Measurements from ENCODE around the gene SLC25A47. TPM values are rescaled to one million over a fixed set of nuclear protein-coding genes. Genes with fewer than 3 reads are reported as not detected.
"Not testable (repeated sequence)": the region's sequence is repeated elsewhere in the genome, so short reads cannot be mapped to it uniquely, and the experiment has no call there.

The SLC25A47 gene
- total RNA-seq, 2 experiments from 2014 or later, result not detected

DNA sequence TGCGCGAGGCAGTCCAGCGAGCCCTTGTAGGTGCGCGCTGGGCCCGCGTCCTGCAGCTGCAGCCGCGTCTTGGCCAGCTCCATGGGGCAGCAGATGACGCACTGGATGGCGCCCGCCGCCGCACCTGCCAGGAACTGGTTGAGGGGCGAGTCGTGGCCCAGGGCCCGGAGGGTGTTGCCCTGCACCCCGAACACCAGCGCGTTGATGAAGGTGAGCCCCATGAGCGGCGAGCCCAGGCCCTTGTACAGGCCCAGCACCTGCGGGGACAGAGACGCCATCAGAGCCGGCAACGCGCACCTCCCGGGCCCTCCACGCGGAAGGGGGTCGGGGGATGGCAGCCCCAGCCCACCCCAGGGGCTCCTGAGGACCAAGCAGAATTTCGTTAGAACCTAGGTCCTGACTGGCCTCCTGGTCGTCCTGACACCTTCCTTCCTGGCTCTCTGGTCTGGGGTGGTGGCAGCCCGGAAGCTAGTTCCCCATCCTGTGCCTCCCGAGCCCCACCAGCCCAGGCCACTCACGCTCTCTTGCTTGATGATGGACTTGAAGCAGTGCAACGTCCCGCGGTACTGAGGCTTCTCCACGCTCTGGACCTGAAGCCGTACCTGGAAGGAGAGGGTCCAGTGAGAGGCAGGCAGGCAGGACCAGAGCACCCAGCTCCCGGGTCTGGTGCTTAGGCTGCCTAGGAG, 30.2 kb upstream of the SLC25A47 start:
- H3K36me3 Mint-ChIP-seq (ENCODE audit: low read depth), result no peaks in the 10 kb centered on the region
- DNase-seq, result no peak
- CTCF ChIA-PET, result no interaction called here

DNA sequence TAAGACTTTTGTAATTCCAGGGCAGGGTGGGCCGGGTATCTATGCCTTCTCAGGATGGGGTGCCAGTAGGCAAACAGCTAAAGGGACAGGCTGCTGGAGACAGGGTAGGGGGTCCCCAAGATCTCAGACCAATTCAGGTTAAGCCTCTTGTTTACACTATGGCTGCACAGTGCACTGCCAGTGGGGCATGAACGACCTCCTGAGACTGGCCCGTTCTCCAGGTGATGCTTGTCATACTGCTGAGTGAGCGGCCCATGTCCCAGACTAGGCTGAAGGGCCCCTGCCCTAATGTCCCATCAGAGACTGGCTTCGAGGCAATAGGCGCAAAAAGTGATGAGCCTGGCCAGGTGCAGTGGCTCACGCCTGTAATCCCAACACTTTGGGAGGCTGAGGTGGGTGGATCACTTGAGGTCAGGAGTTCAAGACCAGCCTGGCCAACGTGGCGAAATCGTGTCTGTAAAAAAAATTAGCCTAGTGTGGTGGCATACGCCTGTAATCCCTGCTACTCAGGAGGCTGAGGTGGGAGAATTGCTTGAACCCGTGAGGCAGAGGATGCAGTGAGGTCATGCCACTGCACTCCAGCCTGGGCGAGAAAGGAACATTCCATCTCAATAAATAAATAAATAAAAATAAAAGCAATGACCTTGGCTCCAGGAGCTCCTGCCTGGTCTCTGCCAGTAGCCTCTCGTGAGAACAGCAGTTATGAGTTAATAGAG, 29.5 kb upstream of the SLC25A47 start:
- Mint-ChIP-seq H3K9me3 (no peaks in the 10 kb centered on the region), H3K4me3 (no peak overlapping the region), H3K27ac (no peak overlapping the region), H3K27me3 (no peaks in the 10 kb centered on the region), H3K4me1 (no peaks in the 10 kb centered on the region), H3K36me3 (ENCODE audit: low read depth) (no peaks in the 10 kb centered on the region)
- DNase-seq, result no peak
- ChIA-PET CTCF (interaction anchor here (1.1 to 1.5 kb wide), 2 partner anchors 8 to 52 kb away, joined by 3 to 6 read pairs; no protein-coding TSS in a partner anchor), POLR2A (interaction anchor here (1.1 kb wide), 1 partner anchor 81 kb away, joined by 3 read pairs; a partner anchor contains a TSS)

More for the DNA sequence above, 30.2 kb upstream of the SLC25A47 start:
- H3K27ac Mint-ChIP-seq, result no peak overlapping the region
- H3K9me3 Mint-ChIP-seq, result no peaks in the 10 kb centered on the region
- POLR2A ChIA-PET, result no interaction called here
- no peaks in the 10 kb centered on the region for H3K4me1 Mint-ChIP-seq
- no peak overlapping the region for H3K4me3 Mint-ChIP-seq
- no peaks in the 10 kb centered on the region for H3K27me3 Mint-ChIP-seq

DNA sequence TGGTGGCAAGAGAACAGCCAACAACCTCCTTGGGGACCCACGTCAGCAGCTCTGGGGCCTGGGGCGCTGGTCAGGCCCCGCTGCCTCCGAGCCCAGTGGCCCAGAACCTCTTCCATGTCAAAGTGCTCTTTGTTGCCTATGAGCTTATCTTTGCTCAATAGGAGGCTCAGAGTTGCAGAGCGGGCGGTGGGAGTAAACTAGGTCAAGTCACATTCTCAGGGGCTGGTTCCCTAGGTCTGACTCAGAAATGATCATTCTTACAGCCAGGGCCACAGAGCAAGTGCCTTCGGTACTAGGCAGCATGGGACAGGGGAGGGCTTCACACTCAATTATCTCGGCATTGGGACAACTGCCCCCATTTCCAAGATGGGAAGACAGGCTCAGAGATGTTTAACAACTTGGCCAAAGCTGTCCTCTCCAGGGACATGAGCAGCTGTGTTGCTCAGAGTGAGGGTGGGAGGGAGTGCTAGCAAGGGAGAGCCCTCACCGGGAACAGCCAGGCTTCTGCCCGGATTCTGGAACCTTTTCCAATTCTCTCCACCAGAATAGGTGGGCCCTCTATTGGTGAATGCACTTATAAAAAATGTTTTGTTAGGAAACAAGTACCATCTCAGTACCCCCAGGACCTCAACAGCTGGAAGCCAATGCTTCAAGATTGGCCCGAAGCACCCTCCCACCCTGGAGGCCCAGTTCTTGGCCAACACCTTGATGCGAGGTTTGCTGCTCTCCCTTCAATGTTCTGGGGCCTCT, 28.8 kb upstream of the SLC25A47 start:
- no peaks in the 10 kb centered on the region for H3K4me1 Mint-ChIP-seq
- no peak overlapping the region for H3K4me3 Mint-ChIP-seq
- ChIA-PET CTCF (interaction anchor here (1.1 to 1.5 kb wide), 2 partner anchors 9 to 53 kb away, joined by 3 to 6 read pairs; no protein-coding TSS in a partner anchor), POLR2A (interaction anchor here (0.7 to 1.1 kb wide), 2 partner anchors 8 to 81 kb away, joined by 3 read pairs; a partner anchor contains a TSS)
- no peaks in the 10 kb centered on the region for H3K27me3 Mint-ChIP-seq
- H3K36me3 Mint-ChIP-seq (ENCODE audit: low read depth), result no peaks in the 10 kb centered on the region
- no peaks in the 10 kb centered on the region for H3K9me3 Mint-ChIP-seq
- H3K27ac Mint-ChIP-seq, result no peak overlapping the region
- DNase-seq, result no peak

DNA sequence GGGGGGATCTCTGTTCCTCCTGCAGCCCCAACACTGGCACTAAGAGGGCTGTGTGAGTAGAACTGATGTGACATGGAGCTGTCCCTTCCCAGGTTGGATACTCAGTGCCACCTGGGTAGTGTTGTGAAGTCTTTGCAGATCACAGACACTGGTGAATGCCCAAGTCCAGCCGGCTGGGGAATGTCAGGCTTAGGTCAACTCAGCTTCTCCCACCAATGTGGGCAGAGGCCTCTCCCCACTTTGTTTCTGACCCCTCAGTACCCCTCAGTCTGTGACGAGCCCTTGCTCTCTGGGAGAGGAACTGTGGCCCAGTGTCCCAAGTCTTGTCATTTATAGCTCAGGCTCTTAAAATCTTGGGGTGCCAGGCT, 28.2 kb upstream of the SLC25A47 start:
- Mint-ChIP-seq H3K27me3 (no peaks in the 10 kb centered on the region), H3K36me3 (ENCODE audit: low read depth) (no peaks in the 10 kb centered on the region), H3K27ac (no peak overlapping the region), H3K9me3 (no peaks in the 10 kb centered on the region), H3K4me1 (no peaks in the 10 kb centered on the region), H3K4me3 (no peak overlapping the region)
- ChIA-PET POLR2A (interaction anchor here (0.7 kb wide), 1 partner anchor 9 kb away, joined by 3 read pairs; no protein-coding TSS in a partner anchor), CTCF (interaction anchor here (1.1 to 1.5 kb wide), 2 partner anchors 9 to 54 kb away, joined by 3 to 6 read pairs; no protein-coding TSS in a partner anchor)
- no peak for DNase-seq

DNA sequence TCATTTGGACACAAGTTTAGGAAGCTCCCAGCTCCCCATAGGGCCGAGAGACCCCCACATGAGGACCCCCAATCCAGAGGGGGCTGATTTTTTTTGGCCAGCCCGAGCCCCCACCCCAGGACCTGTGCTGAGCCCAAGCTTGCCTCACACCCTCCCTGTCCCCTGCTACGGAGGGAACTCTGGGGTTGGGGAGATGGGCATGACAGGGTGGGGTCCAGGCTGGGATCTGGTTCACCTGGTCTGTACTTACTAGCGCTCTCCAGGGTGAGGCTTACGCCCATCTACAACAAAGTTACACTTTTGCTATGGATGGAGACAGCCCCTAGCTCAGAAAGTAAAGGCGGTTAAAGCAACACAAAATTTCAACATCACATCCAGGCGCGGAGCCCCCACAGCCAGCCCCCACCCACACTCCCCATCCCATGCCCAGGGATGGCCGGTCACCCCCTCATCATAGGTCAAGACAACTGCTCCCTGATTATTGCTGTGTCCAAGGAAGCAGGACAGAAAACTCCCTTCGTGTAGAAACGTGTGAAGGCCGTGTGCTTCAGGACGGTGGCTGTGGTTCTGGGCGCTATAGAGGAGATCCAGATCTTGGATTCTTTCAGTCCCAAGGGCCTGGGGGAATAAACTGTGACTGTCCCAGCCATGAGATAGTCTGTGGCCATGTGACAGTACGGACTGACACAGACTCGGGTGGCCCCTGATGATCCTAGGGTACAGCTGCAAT, 27.6 kb upstream of the SLC25A47 start:
- Mint-ChIP-seq H3K36me3 (ENCODE audit: low read depth) (no peaks in the 10 kb centered on the region), H3K27me3 (no peaks in the 10 kb centered on the region), H3K4me1 (no peaks in the 10 kb centered on the region), H3K27ac (no peak overlapping the region), H3K4me3 (no peak overlapping the region), H3K9me3 (no peaks in the 10 kb centered on the region)
- DNase-seq, result no peak
- ChIA-PET CTCF (no interaction called here), POLR2A (no interaction called here)

DNA sequence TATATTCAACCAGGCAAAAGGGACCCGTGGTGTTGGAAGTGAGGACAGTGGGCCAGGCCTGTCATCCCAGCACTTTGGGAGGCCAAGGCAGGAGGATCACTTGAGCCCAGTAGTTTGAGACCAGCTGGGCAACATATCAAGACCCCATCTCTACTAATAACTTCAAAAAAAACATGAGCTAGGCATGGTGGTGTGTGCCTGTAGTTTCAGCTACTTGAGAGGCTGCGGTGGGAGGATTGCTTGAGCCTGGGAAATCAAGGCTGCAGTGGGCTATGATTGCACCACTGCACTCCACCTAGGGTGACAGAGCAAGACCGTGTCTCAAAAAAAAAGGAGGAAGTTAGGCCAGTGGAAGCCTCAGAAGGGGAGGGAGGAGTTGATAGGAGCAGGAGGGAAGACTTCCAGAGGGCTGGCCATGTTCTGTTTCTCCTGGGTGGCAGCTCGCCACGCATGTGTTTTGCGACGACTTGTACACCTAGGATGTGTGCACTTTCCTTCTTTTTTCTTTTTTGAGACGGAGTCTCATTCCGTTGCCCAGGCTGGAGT, 27.0 kb upstream of the SLC25A47 start:
- Mint-ChIP-seq H3K4me1 (no peaks in the 10 kb centered on the region), H3K27me3 (no peaks in the 10 kb centered on the region), H3K36me3 (ENCODE audit: low read depth) (no peaks in the 10 kb centered on the region), H3K4me3 (no peak overlapping the region), H3K9me3 (no peaks in the 10 kb centered on the region), H3K27ac (no peak overlapping the region)
- DNase-seq, result no peak
- POLR2A ChIA-PET, result no interaction called here
- CTCF ChIA-PET, result no interaction called here

DNA sequence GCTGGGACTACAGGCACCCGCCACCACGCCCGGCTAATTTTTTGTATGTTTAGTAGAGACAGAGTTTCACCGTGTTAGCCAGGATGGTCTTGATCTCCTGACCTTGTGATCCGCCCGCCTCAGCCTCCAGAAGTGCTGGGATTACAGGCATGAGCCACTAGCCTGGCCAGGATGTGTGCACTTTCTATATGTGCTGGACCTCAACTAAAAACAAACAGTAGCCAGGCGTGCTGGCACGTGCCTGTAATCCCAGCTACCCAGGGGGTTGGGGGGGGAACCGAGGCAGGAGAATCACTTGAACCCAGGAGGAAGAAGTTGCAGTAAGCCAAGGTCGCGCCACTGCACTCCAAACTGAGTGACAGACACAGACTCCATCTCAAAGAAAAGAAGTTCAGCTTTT, 26.4 kb upstream of the SLC25A47 start:
- H3K27ac Mint-ChIP-seq; POLR2A ChIA-PET; H3K4me3 Mint-ChIP-seq; H3K9me3 Mint-ChIP-seq; CTCF ChIA-PET; H3K27me3 Mint-ChIP-seq; DNase-seq; H3K36me3 Mint-ChIP-seq (ENCODE audit: low read depth); H3K4me1 Mint-ChIP-seq: not testable (repeated sequence)

DNA sequence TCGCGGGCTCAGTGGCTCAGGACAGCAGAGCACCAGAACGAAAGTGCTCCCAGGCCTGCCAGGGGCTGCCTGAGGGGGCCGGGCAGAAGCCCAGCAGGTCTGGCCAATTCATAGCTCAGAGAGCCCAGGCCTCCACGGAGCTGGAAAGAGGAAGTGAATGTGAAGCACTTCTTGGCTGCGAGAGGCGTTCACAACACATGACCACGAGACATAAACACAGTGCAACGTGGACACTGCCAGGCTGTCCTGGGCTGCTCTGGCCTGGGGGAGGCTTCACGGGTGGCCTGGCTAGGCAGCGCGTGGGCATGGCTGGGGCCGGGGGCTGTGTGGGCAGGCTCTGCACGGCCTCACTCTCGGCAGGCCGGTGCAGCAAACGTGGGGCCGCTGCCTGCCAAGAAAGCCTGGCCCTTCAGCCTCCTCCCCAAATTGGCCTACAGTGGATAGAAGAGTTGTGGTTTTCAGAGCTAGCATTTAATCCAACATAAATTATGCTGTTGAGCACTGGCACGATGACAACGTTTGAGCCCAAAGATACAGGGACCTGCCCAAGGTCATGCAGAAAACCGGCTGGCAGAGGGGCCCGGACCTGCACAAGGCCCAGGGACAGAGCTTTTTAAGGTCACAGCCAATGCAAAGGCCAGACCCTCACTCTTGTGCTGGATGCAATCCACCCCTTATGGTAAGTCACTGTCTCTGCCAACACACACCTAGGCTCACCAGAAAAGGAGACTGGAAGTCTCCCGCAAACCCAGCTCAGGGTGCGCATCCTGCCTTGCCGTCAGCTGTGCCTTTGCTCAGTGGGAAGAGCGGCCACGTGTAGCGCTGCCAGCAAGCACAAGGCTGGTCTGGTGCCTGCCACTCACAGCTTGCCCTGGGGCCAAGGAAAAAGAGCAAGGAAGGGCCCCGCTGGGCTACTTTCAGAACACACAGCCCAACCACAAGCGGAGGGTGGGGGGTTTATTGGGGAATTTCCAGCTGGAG, 25.5 kb upstream of the SLC25A47 start:
- Mint-ChIP-seq H3K36me3 (ENCODE audit: low read depth) (no peaks in the 10 kb centered on the region), H3K27me3 (no peaks in the 10 kb centered on the region), H3K27ac (no peak overlapping the region), H3K9me3 (no peaks in the 10 kb centered on the region), H3K4me1 (no peaks in the 10 kb centered on the region), H3K4me3 (no peak overlapping the region)
- ChIA-PET CTCF (interaction anchor here (0.6 kb wide), 1 partner anchor 249 kb away, joined by 3 read pairs; no protein-coding TSS in a partner anchor), POLR2A (no interaction called here)
- DNase-seq, result no peak

DNA sequence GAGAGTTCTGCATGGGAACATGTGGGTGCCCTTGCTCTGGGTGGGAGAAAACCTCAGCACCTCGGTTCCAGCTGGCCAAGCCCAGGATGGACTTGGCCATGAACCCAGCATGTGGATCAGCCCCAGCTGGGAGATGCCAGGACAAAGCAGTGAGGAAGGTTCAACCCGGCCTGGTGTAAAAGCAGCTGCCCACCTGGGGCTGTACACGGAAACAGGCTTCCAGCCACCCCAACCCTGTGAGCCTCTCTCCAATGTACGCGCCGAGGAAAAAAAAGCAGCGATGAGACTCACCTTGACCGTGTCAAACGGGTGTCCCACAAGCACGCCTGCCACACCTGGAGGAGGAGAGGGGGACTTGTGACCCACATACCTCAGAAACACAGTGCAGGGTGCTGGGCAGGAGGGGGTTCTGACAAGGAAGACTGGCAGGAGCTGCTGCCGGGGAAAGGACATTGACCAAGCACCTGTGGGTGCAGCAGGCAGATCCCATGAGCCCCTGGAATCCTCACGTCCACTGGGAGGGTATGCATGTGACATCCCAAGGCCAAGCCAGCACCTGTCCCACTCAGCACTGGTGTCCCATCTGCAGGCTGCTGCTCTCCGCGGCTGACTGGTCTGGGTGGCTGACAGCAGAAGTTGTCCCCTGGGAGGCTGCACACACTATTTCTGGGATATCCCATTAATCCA, 24.4 kb upstream of the SLC25A47 start:
- no peak overlapping the region for H3K4me3 Mint-ChIP-seq
- no peak for DNase-seq
- no peak overlapping the region for H3K27ac Mint-ChIP-seq
- CTCF ChIA-PET, result no interaction called here
- H3K9me3 Mint-ChIP-seq, result no peaks in the 10 kb centered on the region
- no peaks in the 10 kb centered on the region for H3K4me1 Mint-ChIP-seq
- no peaks in the 10 kb centered on the region for H3K36me3 Mint-ChIP-seq (ENCODE audit: low read depth)
- POLR2A ChIA-PET, result no interaction called here
- H3K27me3 Mint-ChIP-seq, result no peaks in the 10 kb centered on the region

DNA sequence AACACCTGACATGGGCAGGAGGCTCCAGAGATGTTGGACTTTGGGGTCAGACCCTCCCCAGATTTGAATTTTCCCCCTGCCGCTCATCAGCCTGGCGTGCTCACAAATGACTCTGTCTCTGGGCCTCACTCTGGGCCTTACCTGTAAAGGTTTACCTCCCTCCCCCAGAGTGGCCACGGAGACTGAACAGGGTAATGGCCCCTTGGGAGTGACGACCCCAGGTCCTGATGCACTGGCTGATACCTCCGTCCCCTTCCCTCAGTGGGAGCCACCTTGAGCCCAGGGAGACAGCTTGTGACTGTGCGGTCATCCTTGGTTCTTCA, 23.9 kb upstream of the SLC25A47 start:
- no peak overlapping the region for H3K4me3 Mint-ChIP-seq
- ChIA-PET CTCF (no interaction called here), POLR2A (no interaction called here)
- H3K4me1 Mint-ChIP-seq, result no peaks in the 10 kb centered on the region
- H3K36me3 Mint-ChIP-seq (ENCODE audit: low read depth), result no peaks in the 10 kb centered on the region
- H3K27me3 Mint-ChIP-seq, result no peaks in the 10 kb centered on the region
- no peak for DNase-seq
- no peak overlapping the region for H3K27ac Mint-ChIP-seq
- no peaks in the 10 kb centered on the region for H3K9me3 Mint-ChIP-seq

DNA sequence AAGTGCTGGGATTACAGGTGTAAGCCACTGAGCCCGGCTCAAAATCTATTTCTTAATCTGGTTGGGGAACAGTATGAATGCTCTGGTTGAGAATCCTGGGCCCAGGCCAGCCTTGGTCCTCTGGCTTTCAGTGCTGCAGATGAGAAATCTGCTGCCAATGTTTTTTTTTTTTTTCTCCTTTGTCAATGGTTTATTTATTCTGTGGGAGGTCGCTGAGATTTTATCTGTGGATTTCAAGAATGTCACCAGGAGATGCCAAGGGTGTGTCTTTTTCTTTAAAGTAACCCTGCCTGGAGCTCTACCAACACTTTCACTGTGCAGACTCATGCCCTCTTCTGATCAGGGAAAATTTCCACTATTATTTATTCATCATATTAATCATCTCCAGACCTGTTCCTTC, 20.5 kb upstream of the SLC25A47 start:
- H3K4me1 Mint-ChIP-seq, result peaks cover 12% of the 10 kb centered on the region
- DNase-seq, result no peak
- no peak overlapping the region for H3K27ac Mint-ChIP-seq
- ChIA-PET CTCF (interaction anchor here (0.9 to 2.0 kb wide), 4 partner anchors 11 to 75 kb away, joined by 3 to 9 read pairs (median 4); partner anchors contain the start of gene SLC25A47), POLR2A (interaction anchor here (0.7 to 1.5 kb wide), 2 partner anchors 73 to 275 kb away, joined by 3 read pairs; a partner anchor contains a TSS)
- no peaks in the 10 kb centered on the region for H3K9me3 Mint-ChIP-seq
- H3K4me3 Mint-ChIP-seq, result no peak overlapping the region
- H3K27me3 Mint-ChIP-seq, result peaks cover 15% of the 10 kb centered on the region
- H3K36me3 Mint-ChIP-seq (ENCODE audit: low read depth), result no peaks in the 10 kb centered on the region

All from activated CD4-positive, alpha-beta memory T cell treated with anti-CD3 and anti-CD28 coated beads, Interleukin-2, amount 10 ng/mL, durations not matched to agents 7 days and 5 days (primary cell).